Hepatocyte (in vitro differentiated cells): Measurements from ENCODE around the gene PIGT. TPM values are rescaled to one million over a fixed set of nuclear protein-coding genes. Genes with fewer than 3 reads are reported as not detected.

Source experiments
- DNase-seq: peaks from one replicate; pipeline ENCODE4 v3.0.0-alpha.2; 2016; ENCODE audit warnings: low spot score
- H2AFZ ChIP-seq: fragments of 200-600 bp; sonication (generic); 2 replicates; pipeline ENCODE4 v1.6.0; 2016; ENCODE audit warnings: antibody characterized with exemption, mild to moderate bottlenecking
- H3K27ac ChIP-seq: fragments of 200-600 bp; sonication (generic); 2 replicates; pipeline ENCODE4 v1.5.1; 2016; ENCODE audit warnings: mild to moderate bottlenecking
- H3K27me3 ChIP-seq: fragments of 200-600 bp; sonication (generic); 2 replicates; pipeline ENCODE4 v1.6.1; 2016
- H3K36me3 ChIP-seq: fragments of 200-600 bp; sonication (generic); replicated peaks from 2 replicates; pipeline ENCODE4 v1.5.1; 2016; ENCODE audit warnings: low read depth; ENCODE audit not compliant: insufficient read depth
- H3K4me1 ChIP-seq: fragments of 200-600 bp; sonication (generic); 2 replicates; pipeline ENCODE4 v1.5.1; 2016; ENCODE audit warnings: mild to moderate bottlenecking, moderate library complexity; ENCODE audit not compliant: insufficient read depth
- H3K4me2 ChIP-seq: fragments of 200-600 bp; sonication (generic); 2 replicates; pipeline ENCODE4 v1.6.0; 2016
- H3K4me3 ChIP-seq: fragments of 200-600 bp; sonication (generic); 2 replicates; pipeline ENCODE4 v1.5.1; 2016; ENCODE audit warnings: mild to moderate bottlenecking
- H3K79me2 ChIP-seq: fragments of 200-600 bp; sonication (generic); 2 replicates; pipeline ENCODE4 v1.6.0; 2017; ENCODE audit warnings: mild to moderate bottlenecking
- H3K9me2 ChIP-seq: fragments of 200-600 bp; sonication (generic); replicated peaks from 2 replicates; pipeline ENCODE4 v1.6.0; 2017; ENCODE audit warnings: mild to moderate bottlenecking; ENCODE audit not compliant: insufficient read depth
- H3K9me3 ChIP-seq: fragments of 200-600 bp; sonication (generic); 2 replicates; pipeline ENCODE4 v1.5.1; 2016; ENCODE audit warnings: low read depth, mild to moderate bottlenecking
- H4K20me1 ChIP-seq: fragments of 200-600 bp; sonication (generic); 2 replicates; pipeline ENCODE4 v1.6.0; 2016; ENCODE audit warnings: mild to moderate bottlenecking; ENCODE audit not compliant: insufficient read depth, poor library complexity, severe bottlenecking
- EZH2 ChIP-seq: fragments of 200-600 bp; sonication (generic); IDR thresholded peaks from 2 replicates; pipeline ENCODE4 v1.6.1; 2016; ENCODE audit warnings: antibody characterized with exemption, mild to moderate bottlenecking, borderline replicate concordance
- EZH2phosphoT487 ChIP-seq: fragments of 200-600 bp; sonication (generic); IDR thresholded peaks from one replicate; pipeline ENCODE4 v1.6.1; 2018; ENCODE audit warnings: antibody characterized with exemption, mild to moderate bottlenecking, low read depth, moderate library complexity; ENCODE audit not compliant: unreplicated experiment, severe bottlenecking
- WGBS: methylation state at CpG from one replicate; pipeline ENCODE4 v1.1.6; 2016; ENCODE audit warnings: low lambda C conversion rate; ENCODE audit errors: missing lambda C conversion rate; 5-methylcytosine and 5-hydroxymethylcytosine counted together
- polyA plus RNA-seq: library from polyadenylated mRNA; unstranded; fragments of >200 nt; fragmentation: Nextera tagmentation; extraction: Ambion mirVana; gene quantifications from 2 replicates; pipeline ENCODE4 v1.2.1, GENCODE V29; 2016
- total RNA-seq: library from RNA; depleted of rRNA; stranded (reverse); fragments of >200 nt; gene quantifications from 2 replicates; pipeline ENCODE4 v1.2.3, GENCODE V29; 2014
- TF ChIP-seq, protein P1 (sequence below): fragments of 200-600 bp; sonication (generic); IDR thresholded peaks from 2 replicates; pipeline ENCODE4 v1.5.1; 2016; ENCODE audit warnings: antibody characterized with exemption, mild to moderate bottlenecking; ENCODE audit not compliant: poor library complexity

Gene PIGT
- total and polyA plus RNA-seq, 2 experiments from 2014 or later: 67.1 to 163 TPM

DNA sequence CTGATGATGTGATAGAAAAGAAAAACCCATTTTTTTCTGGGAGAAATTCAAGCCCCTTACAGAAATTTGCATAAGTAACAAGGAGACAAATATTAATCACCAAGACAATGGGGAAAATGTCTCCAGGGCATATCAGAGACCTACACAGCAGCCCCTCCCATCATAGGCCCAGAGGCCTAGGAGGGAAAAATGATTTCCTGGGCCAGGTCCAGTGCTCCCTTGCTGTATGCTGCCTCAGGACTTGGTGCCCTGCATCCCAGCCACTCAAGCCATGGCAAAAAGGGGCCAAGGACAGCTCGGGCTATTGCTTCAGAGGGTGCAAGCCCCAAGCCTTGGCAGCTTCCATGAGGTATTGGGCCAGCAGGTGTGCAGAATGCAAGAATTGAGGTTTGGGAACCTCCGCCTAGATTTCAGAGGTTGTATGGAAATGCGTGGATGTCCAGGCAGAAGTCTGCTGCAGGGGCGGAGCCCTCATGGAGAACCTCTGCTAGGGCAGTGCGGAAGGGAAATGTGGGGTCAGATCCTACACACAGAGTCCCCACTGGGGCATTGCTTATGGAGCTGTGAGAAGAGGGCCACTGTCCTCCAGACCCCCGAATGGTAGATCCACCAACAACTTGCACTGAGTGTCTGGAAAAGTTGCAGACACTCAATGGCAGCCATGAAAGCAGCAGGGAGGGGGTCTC is 15.5 kb upstream of the PIGT start:
- H3K4me1 ChIP-seq: peaks cover 1% of the 10 kb centered on the region
- no peak overlapping the region for H2AFZ ChIP-seq
- H3K79me2 ChIP-seq: no peaks in the 10 kb centered on the region
- no peaks in the 10 kb centered on the region for H4K20me1 ChIP-seq
- H3K36me3 ChIP-seq: no peaks in the 10 kb centered on the region
- H3K4me3 ChIP-seq: no peak overlapping the region
- 94% methylated on average over 6 of the region's 6 CpGs for WGBS
- no peak for DNase-seq
- no peak overlapping the region for H3K4me2 ChIP-seq
- H3K27me3 ChIP-seq: peaks cover 5% of the 10 kb centered on the region
- no peaks in the 10 kb centered on the region for H3K9me2 ChIP-seq
- no peak overlapping the region for H3K27ac ChIP-seq
- TF ChIP-seq EZH2 (no peak), EZH2phosphoT487 (no peak)
- TF ChIP-seq, protein P1, sequence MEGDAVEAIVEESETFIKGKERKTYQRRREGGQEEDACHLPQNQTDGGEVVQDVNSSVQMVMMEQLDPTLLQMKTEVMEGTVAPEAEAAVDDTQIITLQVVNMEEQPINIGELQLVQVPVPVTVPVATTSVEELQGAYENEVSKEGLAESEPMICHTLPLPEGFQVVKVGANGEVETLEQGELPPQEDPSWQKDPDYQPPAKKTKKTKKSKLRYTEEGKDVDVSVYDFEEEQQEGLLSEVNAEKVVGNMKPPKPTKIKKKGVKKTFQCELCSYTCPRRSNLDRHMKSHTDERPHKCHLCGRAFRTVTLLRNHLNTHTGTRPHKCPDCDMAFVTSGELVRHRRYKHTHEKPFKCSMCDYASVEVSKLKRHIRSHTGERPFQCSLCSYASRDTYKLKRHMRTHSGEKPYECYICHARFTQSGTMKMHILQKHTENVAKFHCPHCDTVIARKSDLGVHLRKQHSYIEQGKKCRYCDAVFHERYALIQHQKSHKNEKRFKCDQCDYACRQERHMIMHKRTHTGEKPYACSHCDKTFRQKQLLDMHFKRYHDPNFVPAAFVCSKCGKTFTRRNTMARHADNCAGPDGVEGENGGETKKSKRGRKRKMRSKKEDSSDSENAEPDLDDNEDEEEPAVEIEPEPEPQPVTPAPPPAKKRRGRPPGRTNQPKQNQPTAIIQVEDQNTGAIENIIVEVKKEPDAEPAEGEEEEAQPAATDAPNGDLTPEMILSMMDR: no peak
- peaks cover 7% of the 10 kb centered on the region for H3K9me3 ChIP-seq

DNA sequence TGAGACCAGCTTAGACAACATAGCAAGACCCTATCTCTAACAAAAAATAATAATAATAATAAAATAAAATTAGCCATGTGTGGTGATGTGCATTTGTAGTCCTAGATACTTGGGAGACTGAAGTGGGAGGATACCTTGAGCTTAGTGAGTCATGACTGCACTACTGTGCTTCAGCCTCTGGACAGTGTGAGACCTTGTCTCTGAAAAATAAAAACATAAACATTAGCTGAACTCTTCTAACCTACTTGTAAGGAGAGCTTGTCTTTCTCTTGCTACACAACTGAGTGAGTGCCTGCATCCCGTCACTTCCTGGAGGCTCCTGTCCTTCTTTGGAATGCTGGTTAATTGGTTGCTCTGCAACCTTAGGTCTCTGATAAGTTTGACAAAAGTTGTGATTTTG is 13.0 kb upstream of the PIGT start:
- no peak overlapping the region for H3K4me3 ChIP-seq
- H4K20me1 ChIP-seq: no peaks in the 10 kb centered on the region
- H3K79me2 ChIP-seq: no peaks in the 10 kb centered on the region
- DNase-seq: no peak
- peaks cover 6% of the 10 kb centered on the region for H3K4me1 ChIP-seq
- H3K27ac ChIP-seq: no peak overlapping the region
- H2AFZ ChIP-seq: no peak overlapping the region
- TF ChIP-seq EZH2 (no peak), EZH2phosphoT487 (no peak)
- TF ChIP-seq, protein P1: no peak
- H3K9me2 ChIP-seq: no peaks in the 10 kb centered on the region
- no peak overlapping the region for H3K4me2 ChIP-seq
- 70% methylated on average over 1 of the region's 1 CpG for WGBS
- H3K9me3 ChIP-seq: peaks cover 7% of the 10 kb centered on the region
- peaks cover 16% of the 10 kb centered on the region for H3K27me3 ChIP-seq
- no peaks in the 10 kb centered on the region for H3K36me3 ChIP-seq

DNA sequence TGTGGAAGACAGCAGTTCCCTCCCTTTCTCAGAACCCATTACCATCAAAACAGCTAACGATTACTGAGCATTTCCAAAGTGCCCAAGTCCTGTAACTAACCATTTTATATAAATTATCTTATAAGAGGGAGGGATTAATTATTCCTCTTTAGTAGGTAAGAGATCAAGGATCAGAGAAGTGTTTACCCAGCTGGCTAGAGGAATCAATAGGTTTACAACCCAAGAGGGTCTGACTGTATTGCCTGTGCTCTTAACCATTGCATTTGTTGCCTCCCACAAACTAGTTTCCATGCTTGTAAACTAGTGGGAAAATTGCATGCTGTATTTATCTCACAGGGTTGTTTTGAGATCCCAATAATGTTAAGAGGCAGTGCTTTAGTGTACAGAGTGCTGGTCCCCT is 11.5 kb upstream of the PIGT start:
- TF ChIP-seq EZH2: no peak
- TF ChIP-seq, protein P1: no peak
- TF ChIP-seq EZH2phosphoT487: no peak
- no peaks in the 10 kb centered on the region for H4K20me1 ChIP-seq

More for the DNA sequence above, 11.5 kb upstream of the PIGT start:
- Histone ChIP-seq H2AFZ (no peak overlapping the region), H3K9me2 (no peaks in the 10 kb centered on the region), H3K27me3 (peaks cover 16% of the 10 kb centered on the region), H3K9me3 (peaks cover 7% of the 10 kb centered on the region), H3K27ac (no peak overlapping the region), H3K4me3 (no peak overlapping the region), H3K79me2 (no peaks in the 10 kb centered on the region), H3K36me3 (no peaks in the 10 kb centered on the region), H3K4me2 (no peak overlapping the region), H3K4me1 (peaks cover 6% of the 10 kb centered on the region)
- whole genome bisulfite sequencing: 87% methylated on average over 1 of the region's 1 CpG
- DNase-seq: no peak
